ENCODE measurements around the gene RABIF. TPM values are rescaled to one million over a fixed set of nuclear protein-coding genes. Genes with fewer than 3 reads are reported as not detected.
"Not testable (repeated sequence)": the region's sequence is repeated elsewhere in the genome, so short reads cannot be mapped to it uniquely, and the experiment has no call there.

Gene RABIF
- total and polyA plus RNA-seq, 9 donors: 4.3 to 7.3 (median 6.2) TPM

DNA sequence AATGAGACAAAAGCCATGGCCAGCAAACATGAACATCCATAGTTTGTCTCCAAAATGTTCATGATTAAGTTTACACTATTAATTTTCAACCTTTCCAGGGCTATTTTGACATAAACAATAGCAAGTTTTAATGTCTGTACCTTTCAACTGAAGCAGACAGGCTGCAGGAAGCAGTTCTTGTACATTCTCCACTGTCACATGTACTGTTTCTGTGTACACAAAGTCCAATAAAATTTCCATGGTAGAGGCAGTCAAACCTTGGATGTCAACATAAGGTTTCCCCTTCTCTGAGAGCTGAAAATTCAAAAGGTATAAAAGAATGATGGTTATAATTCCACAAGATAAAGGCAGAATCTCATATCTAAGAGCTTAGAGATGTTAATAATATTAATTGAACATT lies 30.7 kb upstream of the RABIF start:
- Histone ChIP-seq H3K9me3 (replicated peaks; ENCODE audit: control insufficient read depth, low read depth, low read length) (no peaks in the 10 kb centered on the region), H3K4me3 (ENCODE audit: low read length) (no peak overlapping the region), H3K36me3 (ENCODE audit: control insufficient read depth, insufficient read depth, low read length) (peaks cover 37% of the 10 kb centered on the region), H3K27ac (ENCODE audit: low read length) (no peak overlapping the region), H3K4me1 (ENCODE audit: control insufficient read depth, insufficient read depth, low read length) (no peaks in the 10 kb centered on the region), H3K27me3 (ENCODE audit: control insufficient read depth, insufficient read depth, low read length) (no peaks in the 10 kb centered on the region)
- DNase-seq: no peak

DNA sequence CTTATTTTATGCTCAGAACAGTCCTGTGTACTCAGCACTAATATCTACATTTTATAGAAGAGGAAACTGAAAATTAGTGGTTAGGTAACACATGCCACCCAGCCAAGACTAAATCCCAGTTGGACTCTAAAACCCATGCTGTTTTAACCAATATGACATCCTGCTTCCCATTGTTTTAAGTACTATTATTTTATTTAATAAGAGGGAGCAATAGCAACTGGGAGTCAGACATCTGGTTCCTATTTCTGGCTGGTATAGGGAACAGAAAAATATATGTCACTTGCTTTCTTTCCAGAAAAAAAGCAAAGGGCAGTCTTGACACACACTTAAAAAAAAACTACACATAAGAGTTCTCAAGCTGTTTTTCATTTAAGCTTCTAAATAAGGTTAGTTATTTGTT lies 26.2 kb upstream of the RABIF start:
- Histone ChIP-seq H3K4me1 (ENCODE audit: control insufficient read depth, insufficient read depth, low read length) (no peaks in the 10 kb centered on the region), H3K36me3 (ENCODE audit: control insufficient read depth, insufficient read depth, low read length) (peaks cover 52% of the 10 kb centered on the region), H3K9me3 (replicated peaks; ENCODE audit: control insufficient read depth, low read depth, low read length) (no peaks in the 10 kb centered on the region), H3K27me3 (ENCODE audit: control insufficient read depth, insufficient read depth, low read length) (no peaks in the 10 kb centered on the region), H3K27ac (ENCODE audit: low read length) (no peak overlapping the region), H3K4me3 (ENCODE audit: low read length) (no peak overlapping the region)
- no peak for DNase-seq

DNA sequence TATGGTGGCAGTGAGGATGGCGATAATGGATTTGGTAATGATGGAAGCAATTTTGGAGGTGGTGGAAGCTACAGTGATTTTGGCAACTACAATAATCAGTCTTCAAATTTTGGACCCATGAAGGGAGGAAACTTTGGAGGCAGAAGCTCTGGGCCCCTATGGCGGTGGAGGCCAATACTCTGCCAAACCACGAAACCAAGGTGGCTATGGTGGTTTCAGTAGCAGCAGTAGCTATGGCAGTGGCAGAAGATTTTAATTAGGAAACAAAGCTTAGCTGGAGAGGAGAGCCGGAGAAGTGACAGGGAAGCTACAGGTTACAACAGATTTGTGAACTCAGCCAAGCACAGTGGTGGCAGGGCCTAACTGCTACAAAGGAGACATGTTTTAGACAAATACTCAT lies 23.5 kb upstream of the RABIF start:
- H3K9me3 ChIP-seq (replicated peaks; ENCODE audit: control insufficient read depth, low read depth, low read length); H3K27me3 ChIP-seq (ENCODE audit: control insufficient read depth, insufficient read depth, low read length); H3K4me1 ChIP-seq (ENCODE audit: control insufficient read depth, insufficient read depth, low read length); DNase-seq; H3K4me3 ChIP-seq (ENCODE audit: low read length); H3K27ac ChIP-seq (ENCODE audit: low read length): not testable (repeated sequence)
- H3K36me3 ChIP-seq (ENCODE audit: control insufficient read depth, insufficient read depth, low read length): peaks cover 49% of the 10 kb centered on the region
- WGBS (ENCODE audit: insufficient coverage): 100% methylated on average over 2 of the region's 4 CpGs

DNA sequence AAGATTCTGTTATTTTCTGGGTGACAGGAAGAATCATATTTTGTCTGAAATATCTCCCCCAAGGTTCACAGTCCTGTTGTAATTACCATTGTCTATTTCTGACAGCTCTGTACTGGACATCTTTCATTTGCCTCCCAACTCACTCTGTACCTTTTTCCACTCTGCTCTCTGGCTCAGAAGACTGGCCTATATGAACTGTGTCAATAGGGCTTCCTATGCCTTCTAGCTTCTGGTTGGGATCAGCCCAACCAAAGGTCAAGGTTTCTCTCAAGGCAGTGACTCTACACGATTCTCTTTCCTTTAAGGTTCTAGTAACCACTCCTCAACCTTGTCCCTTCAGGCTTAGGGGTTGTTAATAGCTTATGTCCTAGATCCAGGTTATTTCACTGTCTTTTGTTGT lies 20.5 kb upstream of the RABIF start:
- no CpG with 5 or more reads among the region's 1 CpG for WGBS (ENCODE audit: insufficient coverage)
- peaks cover 35% of the 10 kb centered on the region for H3K36me3 ChIP-seq (ENCODE audit: control insufficient read depth, insufficient read depth, low read length)
- no peaks in the 10 kb centered on the region for H3K4me1 ChIP-seq (ENCODE audit: control insufficient read depth, insufficient read depth, low read length)
- no peaks in the 10 kb centered on the region for H3K27me3 ChIP-seq (ENCODE audit: control insufficient read depth, insufficient read depth, low read length)
- H3K4me3 ChIP-seq (ENCODE audit: low read length): no peak overlapping the region
- no peak for DNase-seq
- no peak overlapping the region for H3K27ac ChIP-seq (ENCODE audit: low read length)
- no peaks in the 10 kb centered on the region for H3K9me3 ChIP-seq (replicated peaks; ENCODE audit: control insufficient read depth, low read depth, low read length)

DNA sequence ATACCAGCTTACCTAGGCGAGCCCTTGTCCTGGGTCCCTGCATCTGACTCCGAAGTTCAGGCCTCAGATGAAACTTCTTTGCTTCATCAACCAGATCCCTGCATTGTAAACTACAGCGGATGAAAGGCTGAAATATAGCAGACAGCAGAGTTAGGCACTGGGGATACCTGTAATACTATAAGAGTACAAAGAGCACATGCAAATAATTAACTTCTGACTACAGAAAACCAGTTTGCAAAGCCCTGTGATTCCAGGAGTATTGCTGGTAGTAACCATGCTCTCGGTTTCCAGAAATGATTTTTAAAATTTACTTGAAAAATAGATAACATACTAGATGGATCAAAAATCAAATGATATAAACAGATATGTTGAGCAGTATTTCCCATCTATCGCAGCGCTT lies 20.0 kb upstream of the RABIF start:
- no peak for DNase-seq
- Histone ChIP-seq H3K4me1 (ENCODE audit: control insufficient read depth, insufficient read depth, low read length) (no peaks in the 10 kb centered on the region), H3K36me3 (ENCODE audit: control insufficient read depth, insufficient read depth, low read length) (peaks cover 35% of the 10 kb centered on the region), H3K27ac (ENCODE audit: low read length) (no peak overlapping the region), H3K27me3 (ENCODE audit: control insufficient read depth, insufficient read depth, low read length) (no peaks in the 10 kb centered on the region), H3K9me3 (replicated peaks; ENCODE audit: control insufficient read depth, low read depth, low read length) (no peaks in the 10 kb centered on the region), H3K4me3 (ENCODE audit: low read length) (no peak overlapping the region)
- whole genome bisulfite sequencing (ENCODE audit: insufficient coverage): 94% methylated on average over 2 of the region's 6 CpGs

DNA sequence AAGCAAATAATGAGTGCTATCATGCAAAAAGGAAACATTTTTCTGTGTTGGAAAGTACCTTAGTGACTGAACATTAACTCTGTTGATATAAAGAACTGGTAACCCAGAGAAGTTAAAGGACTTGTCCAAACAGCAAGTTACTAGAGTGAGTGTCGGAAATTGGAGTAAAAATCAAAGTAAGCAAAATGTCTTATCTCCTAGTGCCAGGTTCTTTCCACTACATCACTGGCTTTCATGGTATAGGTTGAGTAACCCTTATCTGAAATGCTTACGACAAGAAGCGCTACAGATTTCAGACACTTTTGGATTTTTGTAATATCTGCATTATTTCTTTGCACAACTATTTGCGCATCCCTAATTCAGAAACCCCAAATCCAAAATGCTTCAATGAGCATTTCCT lies 16.4 kb upstream of the RABIF start:
- no peak overlapping the region for H3K27ac ChIP-seq (ENCODE audit: low read length)
- 100% methylated on average over 1 of the region's 4 CpGs for WGBS (ENCODE audit: insufficient coverage)
- H3K4me3 ChIP-seq (ENCODE audit: low read length): no peak overlapping the region
- no peak for DNase-seq
- no peaks in the 10 kb centered on the region for H3K27me3 ChIP-seq (ENCODE audit: control insufficient read depth, insufficient read depth, low read length)
- H3K4me1 ChIP-seq (ENCODE audit: control insufficient read depth, insufficient read depth, low read length): no peaks in the 10 kb centered on the region
- peaks cover 18% of the 10 kb centered on the region for H3K36me3 ChIP-seq (ENCODE audit: control insufficient read depth, insufficient read depth, low read length)
- H3K9me3 ChIP-seq (replicated peaks; ENCODE audit: control insufficient read depth, low read depth, low read length): no peaks in the 10 kb centered on the region

DNA sequence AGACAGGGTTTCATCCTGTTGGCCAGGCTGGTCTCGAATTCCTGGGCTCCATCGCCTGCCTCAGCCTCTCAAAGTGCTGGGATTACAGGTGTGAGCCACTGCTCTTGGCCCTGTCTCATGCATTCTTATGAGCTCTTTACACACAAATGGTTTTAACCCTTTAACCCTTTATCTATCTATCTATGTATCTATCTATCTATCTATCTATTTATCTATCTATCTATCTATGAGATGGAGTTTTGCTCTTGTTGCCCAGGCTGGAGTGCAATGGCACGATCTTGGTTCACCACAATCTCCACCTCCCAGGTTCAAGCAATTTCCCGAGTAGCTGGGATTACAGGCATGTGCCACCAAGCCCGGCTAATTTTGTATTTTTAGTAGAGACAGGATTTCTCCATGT lies 14.9 kb upstream of the RABIF start:
- H3K4me3 ChIP-seq (ENCODE audit: low read length); DNase-seq; H3K9me3 ChIP-seq (replicated peaks; ENCODE audit: control insufficient read depth, low read depth, low read length); H3K27ac ChIP-seq (ENCODE audit: low read length); H3K4me1 ChIP-seq (ENCODE audit: control insufficient read depth, insufficient read depth, low read length); H3K27me3 ChIP-seq (ENCODE audit: control insufficient read depth, insufficient read depth, low read length): not testable (repeated sequence)
- H3K36me3 ChIP-seq (ENCODE audit: control insufficient read depth, insufficient read depth, low read length): peaks cover 22% of the 10 kb centered on the region
- 100% methylated on average over 2 of the region's 5 CpGs for WGBS (ENCODE audit: insufficient coverage)

DNA sequence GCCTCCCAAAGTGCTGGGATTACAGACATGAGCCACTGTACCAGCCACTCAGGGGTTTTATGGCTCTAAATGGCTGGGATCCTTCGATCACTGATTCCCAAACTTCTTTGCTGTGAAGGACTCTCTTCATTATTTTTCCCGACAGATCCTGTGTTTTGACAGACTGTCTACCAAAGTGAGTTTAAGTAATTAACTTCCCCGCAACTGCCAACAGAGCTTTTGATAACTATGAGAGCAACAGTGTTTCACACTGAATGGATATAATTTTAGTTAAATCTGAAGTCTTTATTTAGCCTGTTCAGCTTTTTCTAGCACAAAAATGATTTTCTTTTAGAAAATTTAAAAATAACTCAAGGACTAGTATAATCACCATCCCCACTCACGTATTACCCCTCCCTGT lies 12.6 kb upstream of the RABIF start:
- H3K36me3 ChIP-seq (ENCODE audit: control insufficient read depth, insufficient read depth, low read length): peaks cover 35% of the 10 kb centered on the region

DNA sequence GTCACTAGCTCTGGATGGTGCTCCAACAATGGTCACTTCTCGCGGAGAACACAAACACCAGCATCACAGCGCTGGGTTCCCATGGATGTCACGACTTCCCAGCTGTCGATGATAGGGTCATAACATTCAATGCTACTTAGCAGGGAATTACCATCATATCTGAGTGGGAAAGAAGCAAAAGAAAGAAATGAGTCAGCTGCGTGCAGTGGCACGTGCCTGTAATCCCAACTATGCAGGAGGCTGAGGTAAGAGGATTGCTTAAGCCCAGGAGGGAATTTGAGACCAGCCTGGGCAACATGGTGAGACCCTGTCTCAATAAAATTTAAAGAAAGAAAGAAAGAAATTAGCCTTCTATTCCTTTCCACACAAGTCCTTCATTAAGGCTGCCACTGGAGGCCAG lies 3.6 kb upstream of the RABIF start:
- WGBS (ENCODE audit: insufficient coverage): 100% methylated on average over 1 of the region's 7 CpGs
- Histone ChIP-seq H3K27ac (ENCODE audit: low read length) (no peak overlapping the region), H3K4me3 (ENCODE audit: low read length) (no peak overlapping the region), H3K4me1 (ENCODE audit: control insufficient read depth, insufficient read depth, low read length) (peaks cover 3% of the 10 kb centered on the region), H3K9me3 (replicated peaks; ENCODE audit: control insufficient read depth, low read depth, low read length) (no peaks in the 10 kb centered on the region), H3K27me3 (ENCODE audit: control insufficient read depth, insufficient read depth, low read length) (no peaks in the 10 kb centered on the region), H3K36me3 (ENCODE audit: control insufficient read depth, insufficient read depth, low read length) (peaks cover 49% of the 10 kb centered on the region)
- no peak for DNase-seq

More for the DNA sequence above, 12.6 kb upstream of the RABIF start:
- H3K27me3 ChIP-seq (ENCODE audit: control insufficient read depth, insufficient read depth, low read length): no peaks in the 10 kb centered on the region
- no peak for DNase-seq
- no CpG with 5 or more reads among the region's 4 CpGs for WGBS (ENCODE audit: insufficient coverage)
- H3K4me1 ChIP-seq (ENCODE audit: control insufficient read depth, insufficient read depth, low read length): no peaks in the 10 kb centered on the region
- no peak overlapping the region for H3K4me3 ChIP-seq (ENCODE audit: low read length)
- H3K9me3 ChIP-seq (replicated peaks; ENCODE audit: control insufficient read depth, low read depth, low read length): no peaks in the 10 kb centered on the region
- no peak overlapping the region for H3K27ac ChIP-seq (ENCODE audit: low read length)

DNA sequence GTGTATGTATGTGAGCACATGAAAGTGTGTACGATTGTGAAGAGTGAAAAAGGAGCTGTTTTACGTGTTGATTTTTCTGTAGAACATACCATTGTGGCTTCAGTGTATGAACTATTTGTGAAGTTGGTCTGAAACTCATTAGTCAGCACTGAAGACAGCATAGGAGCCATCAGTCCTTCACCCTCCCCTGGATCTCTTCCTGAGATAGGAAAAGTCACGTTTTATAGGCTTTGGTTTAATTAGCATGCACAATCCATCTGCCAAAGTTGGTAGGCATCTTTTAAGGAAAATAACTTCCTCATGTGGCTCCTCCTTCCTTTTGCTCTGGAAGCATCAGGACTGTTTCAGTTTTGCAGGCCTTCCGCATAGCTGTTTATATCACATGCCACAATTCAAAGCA lies 1.4 kb upstream of the RABIF start:
- no peaks in the 10 kb centered on the region for H3K9me3 ChIP-seq (replicated peaks; ENCODE audit: control insufficient read depth, low read depth, low read length)
- no peaks in the 10 kb centered on the region for H3K27me3 ChIP-seq (ENCODE audit: control insufficient read depth, insufficient read depth, low read length)
- no peak for DNase-seq
- peaks cover 34% of the 10 kb centered on the region for H3K36me3 ChIP-seq (ENCODE audit: control insufficient read depth, insufficient read depth, low read length)
- no peak overlapping the region for H3K4me3 ChIP-seq (ENCODE audit: low read length)
- no peak overlapping the region for H3K27ac ChIP-seq (ENCODE audit: low read length)
- peaks cover 3% of the 10 kb centered on the region for H3K4me1 ChIP-seq (ENCODE audit: control insufficient read depth, insufficient read depth, low read length)
- WGBS (ENCODE audit: insufficient coverage): 100% methylated on average over 1 of the region's 4 CpGs

DNA sequence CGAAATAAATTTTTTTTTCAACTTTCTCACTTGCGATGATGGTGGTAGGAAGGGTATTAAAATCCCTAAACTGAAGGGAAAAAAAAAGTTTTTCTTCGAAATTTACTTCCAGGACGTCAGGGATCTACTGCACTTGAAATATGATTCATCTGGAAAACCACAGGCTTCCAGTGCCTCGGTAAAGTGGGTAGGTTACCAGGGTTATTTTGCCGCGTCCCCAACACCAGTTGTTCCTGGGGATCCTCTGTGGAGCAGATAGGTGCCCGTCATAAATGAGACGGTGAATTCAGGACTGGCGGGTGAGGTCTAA lies 773 bp downstream of the RABIF start:
- Histone ChIP-seq H3K4me1 (ENCODE audit: control insufficient read depth, insufficient read depth, low read length) (peaks cover 3% of the 10 kb centered on the region), H3K9me3 (replicated peaks; ENCODE audit: control insufficient read depth, low read depth, low read length) (no peaks in the 10 kb centered on the region), H3K27ac (ENCODE audit: low read length) (peak overlapping the region; percentile 99), H3K4me3 (ENCODE audit: low read length) (peak overlapping the region; percentile 90), H3K36me3 (ENCODE audit: control insufficient read depth, insufficient read depth, low read length) (peaks cover 16% of the 10 kb centered on the region), H3K27me3 (ENCODE audit: control insufficient read depth, insufficient read depth, low read length) (no peaks in the 10 kb centered on the region)
- 0% methylated on average over 8 of the region's 10 CpGs for WGBS (ENCODE audit: insufficient coverage)
- no peak for DNase-seq
